Body of pancreas (tissue), 4 donors: Measurements from ENCODE around the gene BMP10. TPM values are rescaled to one million over a fixed set of nuclear protein-coding genes. Genes with fewer than 3 reads are reported as not detected.

ENCODE experiments used
- ATAC-seq: fragments of 150-250 bp; one replicate; pipeline ENCODE4 v1.9.1; 2016
- DNase-seq, 4 donors: peaks; one replicate each; pipeline ENCODE4 v3.0.0-alpha.2; 2019
- H3K27ac ChIP-seq, 4 donors: fragments of 200-600 bp; sonication (generic); 1 replicate in 3 of 4; 2 replicates in 1 of 4; pipeline versions ENCODE4 v1.5.1 to v1.6.1; 2016 to 2019; ENCODE audit warnings: mild to moderate bottlenecking in 1 of 4, mixed read lengths in 1 of 4, moderate library complexity in 1 of 4
- H3K27me3 ChIP-seq, 2 donors: fragments of 200-600 bp; sonication (generic); one replicate each; pipeline ENCODE4 v1.6.0; 2016; ENCODE audit warnings: mild to moderate bottlenecking in 1 of 2
- H3K36me3 ChIP-seq, 2 donors: fragments of 200-600 bp; sonication (generic); replicated peaks in 1 of 2; 2 replicates each; pipeline ENCODE4 v1.5.1; 2016; ENCODE audit warnings: low read depth in 2 of 2; ENCODE audit not compliant: insufficient read depth in 1 of 2
- H3K4me1 ChIP-seq: fragments of 200-600 bp; sonication (generic); one replicate; pipeline ENCODE4 v1.6.0; 2016
- H3K4me3 ChIP-seq, 2 donors: fragments of 200-600 bp; sonication (generic); 1 replicate in 1 of 2; 2 replicates in 1 of 2; pipeline ENCODE4 v1.5.1; 2016 to 2019
- H3K9me3 ChIP-seq, 3 donors: fragments of 200-600 bp; sonication (generic); 1 replicate in 2 of 3; 2 replicates in 1 of 3; pipeline ENCODE4 v1.5.1; 2016
- CTCF ChIP-seq, 7 experiments: fragments of 450-650 bp in 4 of 7; fragments of 200-600 bp in 3 of 7; sonication (generic) in 3 of 7; IDR thresholded peaks; one replicate each; pipeline ENCODE4 v1.5.1; 2016 to 2019; ENCODE audit warnings: antibody characterized with exemption in 7 of 7
- POLR2A ChIP-seq, 3 donors: fragments of 450-650 bp; IDR thresholded peaks; one replicate each; pipeline ENCODE4 v1.6.1; 2016; ENCODE audit warnings: antibody characterized with exemption in 3 of 3, mild to moderate bottlenecking in 2 of 3
- WGBS, 2 donors: methylation state at CpG; one replicate each; pipeline ENCODE4 v1.1.5; 2017; 5-methylcytosine and 5-hydroxymethylcytosine counted together
- intact Hi-C: fragments of 100-400 bp; cut with DNase I; formaldehyde crosslinking; loops from one replicate; pipeline ENCODE4 v1.15.1; 2023
- total RNA-seq, 2 donors: library from RNA; depleted of rRNA; stranded (reverse); fragments of >200 nt; gene quantifications; one replicate each; pipeline ENCODE4 v1.1.0, GENCODE V29; 2016

Gene BMP10
- total RNA-seq, 2 donors from 2014 or later: not detected

DNA sequence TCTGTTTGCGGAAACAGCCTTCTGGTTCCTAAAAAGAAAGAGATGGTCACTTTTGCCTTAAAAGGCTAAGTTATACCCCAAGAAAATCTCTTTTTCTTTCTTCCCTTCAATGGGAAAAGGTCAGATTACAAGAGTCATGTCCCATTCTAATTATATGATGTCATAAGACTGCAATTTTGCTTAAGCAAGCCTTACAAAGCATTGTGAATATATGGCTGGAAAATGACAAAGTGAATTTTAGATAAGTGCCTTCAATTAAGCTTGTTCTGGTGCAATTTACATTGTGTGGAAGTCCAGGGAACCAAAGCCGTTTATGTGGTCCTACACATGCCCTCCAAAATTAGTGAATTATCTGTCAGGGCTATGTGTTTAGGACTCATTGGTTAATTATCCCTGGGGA lies 7.6 kb upstream of the BMP10 start:
- Histone ChIP-seq H3K27me3 (no peaks in the 10 kb centered on the region), H3K4me1 (no peaks in the 10 kb centered on the region), H3K4me3 (no peak overlapping the region), H3K9me3 (no peaks in the 10 kb centered on the region), H3K36me3 (no peaks in the 10 kb centered on the region), H3K27ac (no peak overlapping the region)
- WGBS, 2 donors: 65 to 69% methylated on average over 2 of the region's 2 CpGs
- ATAC-seq: no peak
- intact Hi-C loops: no loop called here
- no peak for DNase-seq
- TF ChIP-seq CTCF (IDR thresholded peaks at IDR 0.05) (no peak), POLR2A (IDR thresholded peaks at IDR 0.05) (no peak)

DNA sequence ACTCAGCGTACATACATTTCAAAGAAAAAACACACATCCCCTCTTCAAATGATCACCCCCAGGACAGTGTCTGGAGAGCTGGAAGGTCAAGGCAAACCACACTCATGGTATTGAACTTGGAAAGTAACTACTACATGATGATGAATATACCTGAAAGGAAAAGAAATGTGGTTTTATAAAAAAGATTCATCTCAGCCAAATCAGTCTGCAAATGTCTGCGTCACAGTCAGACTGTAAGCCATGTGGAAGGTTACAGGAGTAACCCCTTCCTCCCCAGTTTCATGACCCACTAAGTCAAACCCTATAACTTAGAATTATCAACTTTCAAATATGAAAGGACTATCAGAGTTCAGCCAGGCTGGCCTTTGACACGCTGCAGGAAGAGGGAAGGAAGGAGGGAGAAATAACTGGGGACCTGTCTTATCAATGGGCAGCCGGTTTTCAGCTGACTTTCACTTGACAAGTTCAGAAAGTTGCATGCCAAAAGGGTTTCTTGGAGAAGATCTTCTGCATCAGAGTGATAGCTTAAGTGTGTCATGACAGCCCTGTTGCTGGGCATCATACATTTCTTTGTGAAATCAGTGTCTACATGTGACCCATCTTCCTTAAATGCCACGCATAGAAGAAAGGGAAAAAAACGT lies 7.0 kb upstream of the BMP10 start:
- intact Hi-C loops: no loop called here
- WGBS, 2 donors: 49 to 58% methylated on average over 6 of the region's 6 CpGs
- DNase-seq (no peak), ATAC-seq (no peak)
- no peak overlapping the region for H3K27ac ChIP-seq
- no peaks in the 10 kb centered on the region for H3K36me3 ChIP-seq
- TF ChIP-seq POLR2A (IDR thresholded peaks at IDR 0.05) (no peak), CTCF (IDR thresholded peaks at IDR 0.05) (no peak)
- no peaks in the 10 kb centered on the region for H3K27me3 ChIP-seq
- no peaks in the 10 kb centered on the region for H3K9me3 ChIP-seq
- no peaks in the 10 kb centered on the region for H3K4me1 ChIP-seq
- no peak overlapping the region for H3K4me3 ChIP-seq

- TF ChIP-seq POLR2A (IDR thresholded peaks at IDR 0.05) (no peak), CTCF (IDR thresholded peaks at IDR 0.05) (no peak)
- intact Hi-C loops: no loop called here
- DNase-seq (peak in 3 of 4 donors; percentile 14 to 62 (median 21)), ATAC-seq (peak; percentile 24)
- no peaks in the 10 kb centered on the region for H3K9me3 ChIP-seq
- H3K4me1 ChIP-seq: no peaks in the 10 kb centered on the region
- no peak overlapping the region for H3K4me3 ChIP-seq
- no peaks in the 10 kb centered on the region for H3K27me3 ChIP-seq
- H3K36me3 ChIP-seq: no peaks in the 10 kb centered on the region
- WGBS, 2 donors: 43 to 44% methylated on average over 3 of the region's 3 CpGs
- H3K27ac ChIP-seq: no peak overlapping the region
These were observed 6.0 kb upstream of the BMP10 start for GRCh38 chr2:68877079-68877772.

GRCh38 chr2:68870215-68870614 lies 982 bp downstream of the BMP10 start:
- no peak for ATAC-seq
- DNase-seq: no peak
- Histone ChIP-seq H3K9me3 (no peaks in the 10 kb centered on the region), H3K27me3 (no peaks in the 10 kb centered on the region), H3K4me3 (no peak overlapping the region), H3K4me1 (no peaks in the 10 kb centered on the region), H3K36me3 (no peaks in the 10 kb centered on the region), H3K27ac (no peak overlapping the region)
- 54 to 64% methylated on average over 2 of the region's 2 CpGs for WGBS, 2 donors
- intact Hi-C loops: no loop called here
- no peak for TF ChIP-seq CTCF (IDR thresholded peaks at IDR 0.05)

GRCh38 chr2:68865108-68865507 lies 6.1 kb downstream of the BMP10 start:
- Histone ChIP-seq H3K4me1 (no peaks in the 10 kb centered on the region), H3K4me3 (no peak overlapping the region), H3K9me3 (no peaks in the 10 kb centered on the region), H3K36me3 (no peaks in the 10 kb centered on the region), H3K27ac (no peak overlapping the region), H3K27me3 (no peaks in the 10 kb centered on the region)
- DNase-seq (no peak), ATAC-seq (no peak)
- TF ChIP-seq POLR2A (IDR thresholded peaks at IDR 0.05) (no peak), CTCF (IDR thresholded peaks at IDR 0.05) (no peak)
- intact Hi-C loops: no loop called here
